GM12892 (cell line): ENCODE data around the gene SEL1L3.

Source experiments
- POLR2A ChIP-seq: IDR thresholded peaks from 2 replicates; pipeline ENCODE4 v1.6.1; 2011; ENCODE audit warnings: low read depth, low read length, control low read depth
- POLR2AphosphoS5 ChIP-seq: IDR thresholded peaks from 2 replicates; pipeline ENCODE4 v1.6.1; 2011; ENCODE audit warnings: low read depth, low read length, control low read depth
- TAF1 ChIP-seq: IDR thresholded peaks from 2 replicates; pipeline ENCODE4 v1.6.1; 2011; ENCODE audit warnings: low read depth, mild to moderate bottlenecking, control low read depth, low read length, borderline replicate concordance

GRCh38 chr4:25908491-25908901, 45.7 kb upstream of the SEL1L3 start:
- TF ChIP-seq POLR2AphosphoS5 (no peak), POLR2A (no peak), TAF1 (no peak)
